CD14-positive monocyte (primary cell): ENCODE measurements around the gene CTSD. TPM values are rescaled to one million over a fixed set of nuclear protein-coding genes. Genes with fewer than 3 reads are reported as not detected.

Source experiments
- DNase-seq, 3 donors: peaks; one replicate each; pipeline ENCODE4 v3.0.0-alpha.2; 2011 to 2022
- H2AFZ ChIP-seq: 2 replicates; pipeline ENCODE4 v1.6.0; 2012; ENCODE audit warnings: mild to moderate bottlenecking, low read depth, low read length, inconsistent platforms; ENCODE audit not compliant: insufficient read depth, poor library complexity, severe bottlenecking
- H3K27ac ChIP-seq, 2 donors: 1 replicate in 1 of 2; 2 replicates in 1 of 2; pipeline ENCODE4 v1.5.1; 2012 to 2013; ENCODE audit warnings: low read length in 2 of 2, control low read depth in 1 of 2, inconsistent platforms in 1 of 2, low read depth in 1 of 2, mild to moderate bottlenecking in 1 of 2
- H3K27me3 ChIP-seq, 2 donors: one replicate each; pipeline versions ENCODE4 v1.6.0 to v1.6.1; 2011 to 2013; ENCODE audit warnings: low read length in 2 of 2; ENCODE audit not compliant: control insufficient read depth in 2 of 2, insufficient read depth in 2 of 2
- H3K36me3 ChIP-seq, 2 donors: replicated peaks in 1 of 2; 1 replicate in 1 of 2; 2 replicates in 1 of 2; pipeline versions ENCODE4 v1.5.1 to v1.6.1; 2012 to 2013; ENCODE audit warnings: low read length in 2 of 2, control low read depth in 1 of 2, inconsistent platforms in 1 of 2, mild to moderate bottlenecking in 1 of 2; ENCODE audit not compliant: insufficient read depth in 2 of 2, control insufficient read depth in 1 of 2
- H3K4me1 ChIP-seq, 2 donors: 1 replicate in 1 of 2; 2 replicates in 1 of 2; pipeline versions ENCODE4 v1.5.1 to v1.6.1; 2012 to 2013; ENCODE audit warnings: low read length in 2 of 2, control low read depth in 1 of 2, inconsistent platforms in 1 of 2, mild to moderate bottlenecking in 1 of 2, moderate library complexity in 1 of 2; ENCODE audit not compliant: insufficient read depth in 2 of 2, control insufficient read depth in 1 of 2
- H3K4me2 ChIP-seq: replicated peaks from 2 replicates; pipeline ENCODE3; 2012; ENCODE audit warnings: low read length, moderate library complexity, mild to moderate bottlenecking; ENCODE audit not compliant: poor library complexity, severe bottlenecking; ENCODE audit errors: extremely low read depth
- H3K4me3 ChIP-seq, 3 experiments: fragments of 200-600 bp in 1 of 3; sonication (generic) in 1 of 3; replicated peaks in 1 of 3; 1 replicate in 2 of 3; 2 replicates in 1 of 3; pipeline ENCODE4 v1.5.1; 2011 to 2013; ENCODE audit warnings: low read length in 3 of 3, mild to moderate bottlenecking in 3 of 3, control low read depth in 2 of 3, low read depth in 2 of 3, inconsistent platforms in 1 of 3, moderate library complexity in 1 of 3
- H3K79me2 ChIP-seq: 2 replicates; pipeline ENCODE4 v1.6.0; 2012; ENCODE audit warnings: mild to moderate bottlenecking, control low read depth, inconsistent platforms, low read length, moderate library complexity; ENCODE audit not compliant: insufficient read depth
- H3K9ac ChIP-seq: 2 replicates; pipeline ENCODE4 v1.6.0; 2017; ENCODE audit warnings: low read length, mild to moderate bottlenecking; ENCODE audit not compliant: insufficient read depth, poor library complexity, severe bottlenecking
- H3K9me3 ChIP-seq, 2 donors: replicated peaks in 1 of 2; 1 replicate in 1 of 2; 2 replicates in 1 of 2; pipeline versions ENCODE4 v1.5.1 to v1.6.1; 2012 to 2013; ENCODE audit warnings: low read length in 2 of 2, control low read depth in 1 of 2; ENCODE audit not compliant: control insufficient read depth in 1 of 2, insufficient read depth in 1 of 2
- H4K20me1 ChIP-seq: 2 replicates; pipeline ENCODE4 v1.6.0; 2012; ENCODE audit warnings: mild to moderate bottlenecking, low read length, control low read depth, moderate library complexity; ENCODE audit not compliant: insufficient read depth
- H3K27ac Mint-ChIP-seq, 7 donors: one replicate each; pipeline ENCODE4 v1.8.0; 2020; ENCODE audit warnings: mild to moderate bottlenecking in 7 of 7, mixed read lengths in 7 of 7, moderate library complexity in 6 of 7, inconsistent platforms in 2 of 7
- H3K27me3 Mint-ChIP-seq, 3 donors: one replicate each; pipeline ENCODE4 v1.8.0; 2021 to 2022; ENCODE audit warnings: low read depth in 3 of 3, mild to moderate bottlenecking in 3 of 3, mixed read lengths in 3 of 3, moderate library complexity in 3 of 3, inconsistent platforms in 1 of 3
- H3K36me3 Mint-ChIP-seq, 2 donors: one replicate each; pipeline ENCODE4 v1.8.0; 2020; ENCODE audit warnings: mixed read lengths in 2 of 2, inconsistent platforms in 1 of 2, mild to moderate bottlenecking in 1 of 2
- H3K4me1 Mint-ChIP-seq: one replicate; pipeline ENCODE4 v1.8.0; 2020; ENCODE audit warnings: mild to moderate bottlenecking, mixed read lengths
- H3K4me3 Mint-ChIP-seq, 2 donors: one replicate each; pipeline ENCODE4 v1.8.0; 2020; ENCODE audit warnings: mild to moderate bottlenecking in 2 of 2, mixed read lengths in 2 of 2, moderate library complexity in 1 of 2
- H3K9me3 Mint-ChIP-seq, 7 donors: one replicate each; pipeline ENCODE4 v1.8.0; 2020 to 2022; ENCODE audit warnings: mixed read lengths in 7 of 7, mild to moderate bottlenecking in 6 of 7, moderate library complexity in 6 of 7, inconsistent platforms in 2 of 7
- WGBS: methylation state at CpG from one replicate; pipeline ENCODE4 v1.1.5; 2013; ENCODE audit warnings: missing lambda C conversion rate; ENCODE audit not compliant: insufficient coverage; 5-methylcytosine and 5-hydroxymethylcytosine counted together
- intact Hi-C, 2 donors: fragments of 100-400 bp; cut with micrococcal nuclease; formaldehyde crosslinking; loops; one replicate each; pipeline versions ENCODE4 v1.15.0 to v1.15.1; 2023
- polyA plus RNA-seq, 3 donors: library from polyadenylated mRNA; depleted of rRNA in 1 of 3; unstranded in 2 of 3; stranded (reverse) in 1 of 3; fragments of 300-500 nt in 2 of 3; fragments of >200 nt in 1 of 3; fragmentation: Illumina TruSeq in 2 of 3; gene quantifications; 1 replicate in 2 of 3; 2 replicates in 1 of 3; pipeline ENCODE4 v1.2.3, GENCODE V29; 2012 to 2021
- TF ChIP-seq, protein P1 (sequence below): fragments of 200-600 bp; IDR thresholded peaks from one replicate; pipeline ENCODE4 v1.8.0; 2022; ENCODE audit warnings: antibody characterized with exemption, mild to moderate bottlenecking

CTSD gene
- polyA plus RNA-seq, 3 donors: 835 to 1,372 (median 855) TPM

DNA sequence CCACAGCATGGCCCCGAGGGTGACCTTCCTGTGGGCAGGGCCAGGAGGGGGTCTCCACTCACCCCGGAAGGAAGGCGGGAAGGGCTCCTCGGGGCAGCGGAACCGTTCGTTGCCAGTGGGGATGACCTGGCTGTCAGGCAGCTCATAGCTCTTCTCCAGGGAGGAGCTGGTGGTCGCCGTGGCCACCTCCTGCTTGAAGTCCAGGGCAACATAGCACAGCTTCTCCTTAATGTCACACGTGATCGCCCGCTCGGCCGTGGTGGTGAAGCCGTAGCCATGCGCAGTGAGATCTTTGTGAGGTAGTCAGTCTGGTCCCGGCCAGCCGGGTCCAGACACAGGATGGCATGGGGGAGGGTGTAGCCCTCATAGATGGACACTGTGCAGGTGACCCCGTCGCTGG lies 39.5 kb upstream of the CTSD start:
- H3K27me3 Mint-ChIP-seq: peaks cover 65 to 73% (median 72%) of the 10 kb centered on the region in 3 donors
- 94% methylated on average over 20 of the region's 20 CpGs for WGBS

DNA sequence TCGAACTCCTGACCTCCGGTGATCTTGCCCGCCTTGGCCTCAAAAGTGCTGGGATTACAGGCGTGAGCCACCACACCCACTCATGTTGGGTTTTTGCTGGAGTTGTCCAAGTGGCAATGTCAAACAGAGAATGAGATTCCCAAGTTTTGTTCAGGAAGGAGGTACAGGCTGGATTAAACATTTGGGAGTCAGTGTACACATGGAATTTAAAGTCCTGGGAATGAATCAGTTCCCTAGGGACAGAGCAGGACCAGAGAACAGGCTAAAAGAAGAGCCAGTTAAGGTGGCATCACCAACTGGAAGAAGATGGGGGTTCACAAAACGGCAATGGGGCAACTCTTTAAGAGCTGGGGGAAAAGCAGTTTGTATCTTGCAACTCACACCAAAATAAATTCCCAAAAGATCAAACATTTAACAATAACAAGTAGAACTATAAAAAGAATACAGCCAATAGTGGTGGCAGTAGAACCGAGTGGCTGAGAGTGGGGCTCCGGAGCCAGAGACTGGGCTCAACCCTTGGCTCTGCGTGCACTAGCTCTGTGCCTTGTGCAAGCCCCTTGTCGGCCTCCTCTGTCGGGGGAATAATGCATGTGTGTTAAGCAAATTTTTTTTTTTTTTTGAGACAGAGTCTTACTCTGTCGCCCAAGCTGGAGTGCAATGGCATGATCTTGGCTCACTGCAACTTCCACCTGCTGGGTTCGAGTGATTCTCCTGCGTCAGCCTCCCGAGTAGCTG lies 33.8 kb upstream of the CTSD start:
- Mint-ChIP-seq H3K27me3 (peaks cover 29 to 65% (median 52%) of the 10 kb centered on the region in 3 donors), H3K36me3 (peaks cover 0 to 6% of the 10 kb centered on the region in 2 donors), H3K4me1 (peaks cover 9% of the 10 kb centered on the region), H3K27ac (no peak overlapping the region), H3K4me3 (peak overlapping the region in 1 of 2 donors; percentile 39), H3K9me3 (peaks cover 0 to 10% (median 4%) of the 10 kb centered on the region in 7 donors)
- DNase-seq: no peak
- intact Hi-C loops: loop anchor here in 1 of 2 donors (5.0 kb wide), 1 partner anchor 40 kb away; no protein-coding TSS in a partner anchor
- TF ChIP-seq, protein P1, sequence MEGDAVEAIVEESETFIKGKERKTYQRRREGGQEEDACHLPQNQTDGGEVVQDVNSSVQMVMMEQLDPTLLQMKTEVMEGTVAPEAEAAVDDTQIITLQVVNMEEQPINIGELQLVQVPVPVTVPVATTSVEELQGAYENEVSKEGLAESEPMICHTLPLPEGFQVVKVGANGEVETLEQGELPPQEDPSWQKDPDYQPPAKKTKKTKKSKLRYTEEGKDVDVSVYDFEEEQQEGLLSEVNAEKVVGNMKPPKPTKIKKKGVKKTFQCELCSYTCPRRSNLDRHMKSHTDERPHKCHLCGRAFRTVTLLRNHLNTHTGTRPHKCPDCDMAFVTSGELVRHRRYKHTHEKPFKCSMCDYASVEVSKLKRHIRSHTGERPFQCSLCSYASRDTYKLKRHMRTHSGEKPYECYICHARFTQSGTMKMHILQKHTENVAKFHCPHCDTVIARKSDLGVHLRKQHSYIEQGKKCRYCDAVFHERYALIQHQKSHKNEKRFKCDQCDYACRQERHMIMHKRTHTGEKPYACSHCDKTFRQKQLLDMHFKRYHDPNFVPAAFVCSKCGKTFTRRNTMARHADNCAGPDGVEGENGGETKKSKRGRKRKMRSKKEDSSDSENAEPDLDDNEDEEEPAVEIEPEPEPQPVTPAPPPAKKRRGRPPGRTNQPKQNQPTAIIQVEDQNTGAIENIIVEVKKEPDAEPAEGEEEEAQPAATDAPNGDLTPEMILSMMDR: no peak
- Histone ChIP-seq H3K9me3 (no peaks in the 10 kb centered on the region), H3K27ac (no peak overlapping the region), H3K4me3 (no peak overlapping the region), H3K79me2 (no peaks in the 10 kb centered on the region), H3K4me2 (no peak overlapping the region), H3K9ac (no peak overlapping the region), H3K36me3 (no peaks in the 10 kb centered on the region), H3K4me1 (peaks cover 2 to 8% of the 10 kb centered on the region in 2 donors), H4K20me1 (no peaks in the 10 kb centered on the region), H2AFZ (no peak overlapping the region), H3K27me3 (peaks cover 3 to 18% of the 10 kb centered on the region in 2 donors)
- WGBS: 96% methylated on average over 12 of the region's 14 CpGs

More for the DNA sequence above, 39.5 kb upstream of the CTSD start:
- no peaks in the 10 kb centered on the region for H3K79me2 ChIP-seq
- Mint-ChIP-seq H3K27ac (no peak overlapping the region), H3K9me3 (peaks cover 0 to 9% (median 4%) of the 10 kb centered on the region in 7 donors), H3K36me3 (peaks cover 0 to 11% of the 10 kb centered on the region in 2 donors), H3K4me3 (peak overlapping the region in 1 of 2 donors; percentile 70), H3K4me1 (no peaks in the 10 kb centered on the region)
- no peak overlapping the region for H3K9ac ChIP-seq
- intact Hi-C loops: no loop called here
- DNase-seq: no peak
- no peaks in the 10 kb centered on the region for H3K4me1 ChIP-seq
- H3K4me3 ChIP-seq: no peak overlapping the region
- no peaks in the 10 kb centered on the region for H3K9me3 ChIP-seq
- H3K36me3 ChIP-seq: no peaks in the 10 kb centered on the region
- H2AFZ ChIP-seq: no peak overlapping the region
- no peak overlapping the region for H3K4me2 ChIP-seq
- peaks cover 29 to 66% of the 10 kb centered on the region in 2 donors for H3K27me3 ChIP-seq
- H3K27ac ChIP-seq: no peak overlapping the region
- TF ChIP-seq, protein P1: no peak
- no peaks in the 10 kb centered on the region for H4K20me1 ChIP-seq
